HG02840 (cell line): Measurements from ENCODE around the gene SKAP2.

Source experiments
- ATAC-seq: cut with Tn5 transposase; IDR thresholded peaks from one replicate; pipeline ENCODE4 v1.9.1; 2021; ENCODE audit warnings: mild to moderate bottlenecking, moderate library complexity, moderate number of reproducible peaks; ENCODE audit not compliant: unreplicated experiment, low FRiP score

SKAP2 gene

DNA sequence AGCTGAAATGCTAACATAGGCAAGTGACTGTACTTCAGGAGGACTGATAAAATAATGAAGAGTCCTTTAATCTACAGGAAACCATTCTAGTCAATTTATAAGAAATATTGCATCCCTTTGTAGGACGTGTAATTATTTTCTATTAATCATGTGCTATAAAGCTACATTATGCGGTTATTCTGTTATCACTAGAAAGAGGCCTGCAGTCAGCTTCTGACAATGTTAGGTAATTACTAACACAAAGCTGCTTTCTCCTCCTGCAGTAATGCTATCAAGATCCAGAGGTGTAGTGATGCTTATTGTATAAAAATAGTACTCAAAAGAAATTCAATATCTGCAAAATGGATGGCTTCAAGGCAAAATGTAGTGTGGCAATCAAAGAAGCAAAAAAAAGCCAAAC, 191.1 kb downstream of the SKAP2 start:
- no peak for ATAC-seq

DNA sequence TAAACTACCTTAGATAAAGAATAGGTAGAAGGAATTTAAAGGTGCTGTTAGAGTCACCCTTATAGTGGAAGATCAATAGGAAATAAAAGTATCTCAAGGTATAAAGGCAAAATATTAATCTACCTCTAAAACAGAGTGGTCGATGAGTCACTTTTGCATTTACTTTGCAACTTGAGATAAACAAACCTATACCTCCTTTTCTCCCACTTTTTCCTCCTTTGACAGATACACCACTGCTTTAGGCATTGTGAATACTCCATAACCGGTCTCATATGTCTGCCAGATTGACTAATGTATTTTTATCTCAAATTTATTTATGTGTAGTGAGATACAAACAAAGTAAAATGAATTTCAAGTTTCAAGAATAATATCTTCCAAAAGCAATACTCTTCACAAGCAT, 193.5 kb downstream of the SKAP2 start:
- ATAC-seq = no peak

DNA sequence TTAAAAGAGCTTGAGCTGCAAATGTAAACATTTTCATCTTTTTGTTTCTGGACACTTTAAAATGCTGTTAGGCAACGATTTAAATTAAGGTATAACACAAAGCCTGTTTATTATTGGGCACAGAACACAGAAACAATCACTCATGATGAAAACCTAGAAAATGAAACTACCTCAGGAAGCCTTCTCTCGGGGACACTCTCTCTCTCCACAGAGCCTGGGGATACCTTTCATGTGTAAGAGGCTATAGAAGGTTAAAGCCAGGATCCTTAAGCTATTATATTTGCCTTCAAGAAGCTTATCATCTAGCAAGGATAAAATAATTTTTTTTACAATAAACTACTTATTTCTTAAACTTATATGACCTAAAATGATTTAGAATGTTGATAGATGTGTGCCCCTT, 194.1 kb downstream of the SKAP2 start:
- ATAC-seq = no peak

DNA sequence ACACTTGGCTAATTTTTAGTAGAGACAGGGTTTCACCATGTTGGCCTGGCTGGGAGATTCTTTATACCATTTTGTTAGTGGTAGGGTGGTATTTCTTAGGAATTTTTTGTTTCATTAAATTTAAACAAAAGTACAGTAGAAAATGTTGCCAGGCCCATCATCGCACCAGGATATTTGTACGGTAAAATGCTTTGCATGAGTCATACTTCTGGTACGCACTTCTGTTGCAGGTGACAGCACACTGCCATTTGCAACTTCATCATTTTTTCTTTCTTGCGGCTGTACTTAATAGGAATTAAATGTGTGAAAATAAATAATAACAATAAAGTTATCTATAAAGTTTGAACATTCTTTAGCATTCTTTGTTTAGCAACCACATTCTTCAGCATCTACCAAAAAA, 195.6 kb downstream of the SKAP2 start:
- ATAC-seq = no peak

DNA sequence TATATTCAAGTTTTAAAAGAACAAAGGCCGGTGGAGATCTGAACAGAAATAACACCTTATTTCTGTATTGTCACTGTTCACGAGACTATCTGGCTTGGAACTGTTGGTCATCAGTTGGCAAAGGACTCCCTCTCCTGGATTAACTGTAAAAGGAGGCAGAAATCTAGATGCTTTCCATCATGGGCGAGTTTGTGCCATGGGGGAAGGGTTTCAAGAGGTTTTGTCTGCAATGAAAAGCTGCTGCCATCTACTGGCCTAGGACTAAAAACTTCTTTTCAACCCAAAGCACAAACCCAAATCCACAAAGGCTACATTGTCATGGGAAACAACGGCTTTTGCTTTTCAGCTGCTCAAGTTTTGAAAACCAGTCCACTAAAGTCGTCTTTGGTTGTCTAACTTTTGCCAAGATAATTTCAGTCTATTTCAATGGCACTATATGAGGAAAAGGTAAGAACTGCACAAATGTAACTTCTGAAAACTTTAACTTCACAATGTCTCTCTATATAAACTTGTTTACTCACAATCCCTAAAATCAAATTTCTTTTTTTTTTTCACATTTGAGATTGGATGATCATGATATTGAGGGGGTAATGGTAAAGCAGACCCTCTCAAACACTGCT, 196.8 kb downstream of the SKAP2 start:
- no peak for ATAC-seq

DNA sequence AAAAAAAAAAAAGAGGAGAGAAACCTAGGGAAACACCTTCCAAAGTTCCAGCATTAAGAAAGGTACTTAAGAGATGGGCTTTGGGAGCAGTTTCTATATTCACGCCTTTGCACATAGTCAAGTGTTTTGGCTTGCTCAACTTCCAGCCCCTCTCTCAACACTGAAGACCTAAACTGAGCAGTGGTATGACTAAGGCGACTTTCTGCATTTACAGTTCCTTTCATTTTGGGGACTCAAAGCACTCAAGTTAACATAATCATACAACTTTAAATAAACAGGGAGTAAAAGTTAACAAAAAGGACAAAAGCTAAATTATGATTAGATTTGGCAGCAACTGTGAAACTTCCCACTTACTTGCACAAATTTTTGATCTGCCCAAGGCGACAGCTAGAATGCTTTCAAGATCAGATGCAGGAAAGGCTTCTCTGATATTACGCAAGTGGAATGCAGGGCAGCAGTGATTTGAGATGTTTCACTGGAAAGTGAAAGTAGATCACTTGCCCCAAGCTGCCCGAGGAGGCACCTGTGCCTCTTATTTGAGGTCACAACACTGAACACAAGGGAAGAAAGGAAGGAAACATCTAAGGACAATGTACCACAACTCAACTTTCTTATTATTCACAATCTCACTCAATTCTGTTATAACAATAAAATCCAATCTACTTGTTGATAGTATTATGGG, 199.5 kb downstream of the SKAP2 start:
- no peak for ATAC-seq

DNA sequence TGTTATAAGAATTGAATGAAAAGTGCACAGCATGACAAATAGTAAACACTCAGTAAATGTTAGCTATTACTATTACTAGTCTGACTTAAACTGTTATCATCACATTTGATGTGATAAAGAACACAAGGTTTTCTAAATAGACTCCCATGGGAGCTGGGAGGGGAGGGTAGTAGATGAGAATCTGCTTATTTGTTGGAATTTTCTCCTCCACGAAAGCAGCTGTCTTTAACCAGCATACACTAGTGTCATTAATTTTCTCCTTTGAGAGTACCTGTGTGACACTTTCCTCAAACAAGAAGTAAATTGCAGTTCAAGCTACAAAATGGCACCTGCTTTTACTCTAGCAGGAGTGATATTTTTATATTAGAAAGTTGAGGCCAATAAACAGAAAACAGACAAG, 200.1 kb downstream of the SKAP2 start:
- ATAC-seq = no peak

DNA sequence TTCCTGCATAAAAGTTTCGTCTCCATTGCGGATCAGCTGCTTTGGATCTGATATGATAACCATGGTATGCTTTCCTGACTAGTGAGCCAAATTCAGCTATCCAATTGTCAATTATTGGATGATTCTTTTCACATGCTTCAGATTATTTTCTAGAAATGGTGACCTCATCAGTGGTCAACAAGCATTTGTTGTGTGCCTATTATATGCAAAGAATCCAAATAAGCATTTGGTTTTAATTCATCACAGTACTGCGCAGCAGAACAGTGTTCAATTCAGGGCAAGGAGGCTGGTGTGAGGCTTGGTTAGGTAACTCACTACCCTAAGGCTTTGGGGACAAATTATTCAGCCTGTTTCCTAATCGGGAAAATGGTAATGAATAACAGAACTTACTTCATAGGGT, 200.5 kb downstream of the SKAP2 start:
- no peak for ATAC-seq

DNA sequence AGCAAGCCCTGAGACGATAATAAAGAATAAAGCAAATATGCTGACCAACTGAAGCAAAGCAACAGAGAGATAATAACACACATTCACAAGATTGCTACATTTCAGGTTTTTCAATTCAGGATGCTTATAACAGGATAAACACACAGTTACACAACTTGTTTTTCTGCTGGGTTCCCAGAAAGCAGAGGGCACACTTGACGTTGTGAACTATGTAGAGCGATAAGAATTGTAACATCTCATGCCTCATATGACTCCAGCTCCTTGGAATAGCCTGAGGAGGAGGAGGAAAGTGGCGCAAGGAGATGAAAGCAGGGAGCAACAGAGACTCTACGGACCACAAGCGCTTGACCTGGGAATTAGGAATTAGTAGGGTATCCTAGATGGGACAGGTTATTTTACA, 201.7 kb downstream of the SKAP2 start:
- ATAC-seq = no peak

DNA sequence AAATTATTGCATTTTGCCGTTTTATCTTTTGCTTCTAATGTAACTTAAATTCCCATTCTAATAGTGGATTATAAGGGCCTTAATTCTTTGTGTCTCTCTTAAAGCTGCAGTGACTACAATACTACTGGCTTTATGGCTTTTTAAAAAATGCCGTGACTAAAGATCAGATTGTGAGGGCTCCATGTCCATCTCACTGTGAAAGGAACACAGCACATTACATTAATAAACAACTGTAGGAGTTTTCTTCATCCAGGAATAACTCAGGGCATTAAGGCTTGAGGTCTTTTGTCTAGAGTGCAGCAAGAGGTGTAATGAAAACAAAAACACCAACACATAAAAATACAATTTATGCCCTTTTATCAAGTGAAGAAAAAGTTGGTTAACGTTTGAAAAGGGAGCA, 205.3 kb downstream of the SKAP2 start:
- no peak for ATAC-seq

DNA sequence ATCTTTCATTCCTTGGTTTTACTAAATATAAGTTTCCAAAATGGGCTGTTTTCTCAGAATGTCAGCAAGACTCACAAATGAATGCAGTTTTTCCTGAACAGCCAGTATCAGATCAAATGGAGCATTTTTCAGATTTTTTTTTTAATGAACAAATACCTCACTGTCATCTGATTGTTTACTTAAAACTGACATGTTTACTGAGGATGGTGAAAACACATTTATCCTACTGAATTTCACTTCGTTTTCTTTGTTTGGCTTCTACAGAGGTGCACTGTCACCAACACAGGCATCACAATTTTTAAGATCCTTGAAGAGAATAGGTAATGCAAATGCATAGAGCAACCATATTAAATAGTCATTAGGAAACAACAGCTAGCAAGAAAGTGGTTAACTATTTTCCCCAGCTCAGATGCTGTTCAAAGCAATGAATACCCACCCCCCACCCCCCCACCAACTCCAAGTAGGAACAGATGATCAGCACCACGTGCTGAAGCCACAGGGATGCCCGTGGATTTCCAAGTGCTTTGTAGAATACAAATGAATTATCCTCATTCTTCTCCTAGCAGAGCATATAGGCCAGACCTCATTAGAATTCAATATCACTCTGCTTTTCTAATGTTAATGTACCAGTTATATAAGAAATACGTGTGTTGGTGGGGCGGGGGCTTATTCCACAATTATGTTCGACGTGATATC, 205.9 kb downstream of the SKAP2 start:
- no peak for ATAC-seq

DNA sequence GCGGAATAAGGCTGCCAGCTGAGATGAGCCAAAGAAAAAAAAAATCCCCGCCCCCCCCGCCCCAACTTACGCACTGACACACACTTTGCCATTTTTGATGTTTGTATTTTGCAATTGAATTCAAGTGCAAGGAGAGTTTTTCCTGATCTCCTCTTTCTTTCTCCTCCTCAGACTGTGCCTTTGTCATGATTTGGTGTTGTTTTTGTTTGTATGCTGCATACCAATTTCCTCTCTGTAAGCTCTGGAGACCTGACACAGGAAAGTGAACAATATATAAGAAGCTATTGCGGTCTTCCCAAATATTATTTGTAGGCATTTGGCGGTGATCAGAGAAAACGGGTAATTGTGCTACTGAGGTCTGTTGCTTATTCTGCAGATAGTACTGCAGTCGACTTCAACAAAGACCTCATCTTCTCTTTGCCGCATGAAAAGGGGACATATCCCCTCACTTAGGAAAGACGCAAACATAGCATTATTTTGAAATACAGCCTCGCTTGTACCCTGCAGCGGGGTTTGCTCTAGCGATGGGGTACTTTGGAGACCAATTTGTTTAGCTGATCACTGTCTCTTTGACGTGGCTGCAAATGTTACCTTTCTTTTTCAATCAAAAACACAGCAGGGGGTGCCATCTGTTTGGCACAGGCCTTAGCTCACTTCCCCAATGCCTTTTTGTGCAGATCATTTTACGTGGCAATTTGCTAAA, 206.6 kb downstream of the SKAP2 start:
- no peak for ATAC-seq

DNA sequence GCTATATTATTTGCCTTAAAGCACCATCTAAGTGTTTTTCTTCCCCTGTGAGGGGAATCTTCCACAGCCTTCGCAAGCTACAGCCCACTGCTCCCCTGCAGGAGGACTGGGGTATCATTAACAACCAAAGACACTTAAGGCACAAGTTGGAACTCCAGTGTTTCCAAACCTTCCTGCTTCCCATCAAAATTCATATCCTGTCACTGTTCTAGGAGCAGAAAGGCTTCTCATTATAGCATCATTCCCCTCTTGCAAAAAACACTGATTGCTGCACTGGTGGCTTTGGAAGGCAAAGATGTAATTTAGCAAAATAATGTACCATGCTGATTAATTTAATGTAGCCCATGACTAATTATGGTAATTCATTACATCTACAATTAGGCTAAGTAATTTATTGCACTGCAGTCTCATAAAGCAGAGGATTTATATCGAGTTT, 207.2 kb downstream of the SKAP2 start:
- no peak for ATAC-seq

DNA sequence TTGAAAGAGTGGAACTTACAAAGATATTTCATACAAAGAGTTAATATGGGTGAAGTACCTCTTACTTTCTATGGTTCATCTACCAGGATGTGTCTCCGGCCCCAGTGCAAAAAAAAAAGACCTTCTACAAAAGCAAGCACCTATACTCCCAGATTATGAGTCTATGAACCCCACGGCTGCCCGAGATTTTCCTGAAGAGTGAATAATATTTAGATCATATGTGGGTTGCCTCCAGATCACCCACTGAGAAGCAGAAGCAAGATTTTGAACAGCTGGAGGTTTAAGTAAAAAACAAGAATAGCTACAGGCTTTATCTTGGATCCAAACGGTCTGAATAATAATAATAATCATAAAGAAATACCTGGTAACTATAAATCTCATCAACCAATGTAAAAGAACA, 207.7 kb downstream of the SKAP2 start:
- no peak for ATAC-seq

DNA sequence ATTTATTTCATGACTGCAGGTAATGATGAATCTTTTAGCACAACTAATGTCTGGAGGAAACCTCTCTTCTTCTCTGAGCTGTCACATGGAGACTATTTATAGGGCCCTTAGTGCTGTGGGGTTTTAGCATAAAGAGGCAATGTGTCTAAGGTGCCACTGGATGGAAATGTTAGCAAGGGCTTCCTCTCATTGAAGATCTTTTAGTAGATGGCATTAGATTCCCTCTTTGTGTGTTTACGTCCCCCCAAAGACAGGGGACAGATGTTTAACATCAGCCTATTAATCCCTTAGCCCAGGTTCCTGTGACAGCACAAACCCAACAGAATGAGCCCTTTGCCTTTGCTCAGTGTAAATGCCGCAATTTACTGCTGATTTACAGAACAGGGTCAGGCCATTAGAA, 208.6 kb downstream of the SKAP2 start:
- ATAC-seq = no peak

DNA sequence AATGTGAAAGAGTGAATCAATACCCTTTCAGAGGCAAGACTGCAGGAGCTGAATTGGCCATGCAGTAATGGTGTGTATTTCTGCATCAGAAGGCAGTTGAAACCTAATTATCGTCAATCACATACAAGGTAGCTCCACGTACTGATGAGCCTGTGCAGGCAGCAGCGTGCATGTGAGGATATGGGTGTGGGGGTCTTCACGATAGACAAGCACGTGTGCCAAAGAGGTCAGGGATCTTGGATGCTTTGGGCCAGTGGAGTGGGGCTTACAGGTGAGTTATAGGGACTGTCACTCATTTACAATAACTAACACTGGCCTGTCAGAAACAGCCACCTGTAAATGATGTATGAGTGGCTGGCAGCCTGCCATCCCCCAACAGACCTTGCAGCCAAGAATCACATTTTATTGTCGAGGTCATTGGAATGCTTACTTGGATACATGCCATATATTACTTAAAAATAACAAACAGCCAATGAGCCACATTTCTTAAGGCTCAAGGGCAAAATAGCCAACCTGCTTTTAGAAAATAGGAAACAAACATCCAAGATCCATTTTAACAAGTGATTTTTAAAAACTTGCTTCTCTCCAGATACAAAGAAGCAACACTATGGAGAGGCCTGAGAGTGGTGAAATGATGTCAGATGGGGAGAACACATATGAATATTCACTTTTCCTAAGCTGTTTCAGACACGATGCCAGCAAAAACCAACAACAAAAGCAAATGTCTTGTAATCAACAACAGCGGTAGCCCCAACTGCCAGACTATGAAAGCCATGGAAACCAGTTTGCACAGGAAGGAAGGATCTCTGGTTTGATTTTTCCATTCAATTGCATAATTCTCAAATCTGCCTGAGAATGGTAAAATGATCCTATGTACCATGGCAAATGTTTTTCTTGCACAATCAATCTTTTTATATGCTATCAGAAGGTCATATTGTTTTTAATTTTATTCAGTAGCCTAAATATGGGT, 210.7 kb downstream of the SKAP2 start:
- ATAC-seq = no peak

DNA sequence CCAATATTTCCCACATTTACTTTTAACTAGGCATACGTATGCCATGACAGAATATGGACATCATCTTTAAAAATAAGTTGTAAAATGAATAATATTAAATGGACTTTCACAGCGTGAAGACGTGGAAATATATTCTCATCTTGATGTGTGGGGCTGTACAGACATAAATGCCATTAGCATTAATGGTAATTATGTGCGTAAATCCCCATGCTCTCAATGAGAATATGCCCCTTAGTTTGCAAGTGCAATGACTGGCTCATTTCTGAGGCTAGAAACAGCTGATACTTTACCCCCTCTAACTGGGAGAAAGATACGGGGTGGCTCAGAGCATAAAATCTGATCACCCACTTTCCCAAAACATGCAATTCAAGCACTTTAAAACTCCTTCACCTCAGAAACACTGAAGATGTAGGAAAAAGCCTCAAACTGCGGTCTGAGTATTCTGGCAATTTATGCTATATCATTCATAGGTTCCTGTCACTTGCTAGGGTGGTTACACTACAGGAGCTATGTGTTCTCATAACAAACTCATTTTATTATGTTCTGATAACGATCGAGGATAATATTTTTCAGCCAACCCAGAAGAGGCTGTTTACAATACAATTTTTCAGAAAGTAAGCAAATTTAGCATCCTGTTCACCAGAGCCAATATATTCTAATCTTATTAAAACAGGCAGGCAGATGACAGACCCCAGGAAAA, 211.8 kb downstream of the SKAP2 start:
- no peak for ATAC-seq

DNA sequence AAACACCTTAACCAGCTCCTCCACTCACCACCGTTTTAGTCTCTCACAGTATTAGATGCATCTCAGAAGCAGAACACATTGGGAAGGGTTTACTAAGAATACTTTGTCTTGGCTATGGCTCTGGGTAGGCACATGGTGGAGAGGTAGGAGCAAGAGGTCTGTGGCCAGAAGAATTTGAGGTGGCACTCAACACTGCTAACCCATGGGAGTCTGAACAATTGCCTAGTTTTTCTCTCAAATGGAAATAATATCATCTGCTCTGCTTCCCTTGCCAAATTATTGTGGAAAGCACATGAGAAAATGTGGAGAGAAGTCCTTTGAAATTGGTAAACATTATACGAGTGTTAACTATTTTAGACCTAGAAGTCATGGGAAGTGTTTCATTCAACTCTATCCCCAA, 214.3 kb downstream of the SKAP2 start:
- ATAC-seq = no peak

DNA sequence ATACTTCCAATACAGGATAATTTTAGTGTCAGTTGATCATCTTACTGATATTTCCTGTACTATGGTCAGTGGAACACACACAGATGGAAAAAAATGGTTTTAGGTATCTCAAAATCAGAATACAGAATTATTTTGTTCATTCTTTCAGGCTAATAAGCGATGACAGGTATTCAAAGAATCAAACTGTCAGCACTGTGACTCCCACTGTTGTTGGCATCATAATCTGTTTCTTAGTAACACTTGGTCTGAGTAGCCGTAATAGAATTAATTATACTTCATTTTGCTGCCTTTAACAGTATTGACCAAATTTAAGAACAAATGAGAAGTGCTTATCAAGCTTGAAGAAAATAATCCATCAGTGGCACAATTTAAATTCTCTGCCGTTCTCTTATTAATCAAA, 215.0 kb downstream of the SKAP2 start:
- no peak for ATAC-seq

DNA sequence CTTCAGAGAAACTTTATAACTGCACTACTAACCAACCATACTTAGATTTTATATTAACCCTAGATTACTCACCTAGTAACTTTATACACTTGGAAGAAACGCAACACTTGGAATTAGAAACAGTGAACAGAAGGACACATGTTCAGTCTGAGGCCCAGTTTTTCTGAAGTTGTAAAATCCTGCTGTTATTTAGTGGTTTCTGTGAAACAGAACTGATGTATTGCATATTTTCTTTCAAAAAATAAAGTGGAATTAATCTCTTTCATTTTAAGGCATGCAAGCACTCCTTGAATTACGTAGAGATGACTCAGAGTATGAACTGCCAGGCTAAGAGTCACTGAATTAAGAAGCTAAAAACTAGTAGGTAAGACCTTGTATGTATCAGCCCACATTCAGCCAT, 215.8 kb downstream of the SKAP2 start:
- no peak for ATAC-seq
